Type B pancreatic cell (in vitro differentiated cells): Measurements from ENCODE around the gene SHISA4. TPM values are rescaled to one million over a fixed set of nuclear protein-coding genes. Genes with fewer than 3 reads are reported as not detected.

ENCODE experiments used
- DNase-seq: peaks from one replicate; pipeline ENCODE4 v3.0.0; 2021; ENCODE audit warnings: mixed read lengths; ENCODE audit not compliant: unreplicated experiment; ENCODE audit errors: extremely low spot score
- H3K27ac Mint-ChIP-seq: 2 replicates; pipeline ENCODE4 v1.8.0; 2021; ENCODE audit warnings: mild to moderate bottlenecking, mixed read lengths
- H3K27me3 Mint-ChIP-seq: 2 replicates; pipeline ENCODE4 v1.8.0; 2021; ENCODE audit warnings: mixed read lengths
- H3K36me3 Mint-ChIP-seq: 2 replicates; pipeline ENCODE4 v1.8.0; 2021; ENCODE audit warnings: mixed read lengths
- H3K4me1 Mint-ChIP-seq: one replicate; pipeline ENCODE4 v1.8.0; 2021; ENCODE audit warnings: mixed read lengths; ENCODE audit not compliant: unreplicated experiment
- H3K4me3 Mint-ChIP-seq: 2 replicates; pipeline ENCODE4 v1.8.0; 2021; ENCODE audit warnings: mild to moderate bottlenecking, mixed read lengths
- H3K9me3 Mint-ChIP-seq: 2 replicates; pipeline ENCODE4 v1.8.0; 2021; ENCODE audit warnings: mixed read lengths
- CTCF ChIP-seq: fragments of 200-600 bp; sonication (generic); conservative IDR thresholded peaks from 2 replicates; pipeline ENCODE4 v1.5.0; 2021; ENCODE audit warnings: antibody characterized with exemption, mild to moderate bottlenecking
- total RNA-seq: library from RNA; stranded (reverse); gene quantifications from 2 replicates; pipeline ENCODE4 v1.2.1, GENCODE V29; 2021; ENCODE audit warnings: low replicate concordance

SHISA4 gene
- total RNA-seq, 1 donor from 2014 or later: 5.0 TPM

- Mint-ChIP-seq H3K4me1 (peaks cover 18% of the 10 kb centered on the region), H3K27ac (no peak overlapping the region), H3K36me3 (peaks cover 3% of the 10 kb centered on the region), H3K4me3 (no peak overlapping the region), H3K27me3 (no peaks in the 10 kb centered on the region), H3K9me3 (no peaks in the 10 kb centered on the region)
- no peak for TF ChIP-seq CTCF
- no peak for DNase-seq
Observed at GRCh38 chr1:201902198-201902597, 13.5 kb downstream of the SHISA4 start.

GRCh38 chr1:201903135-201903534, 14.4 kb downstream of the SHISA4 start:
- no peak for DNase-seq
- Mint-ChIP-seq H3K4me1 (peaks cover 18% of the 10 kb centered on the region), H3K27ac (no peak overlapping the region)

GRCh38 chr1:201904579-201904978, 15.9 kb downstream of the SHISA4 start:
- no peak for TF ChIP-seq CTCF
- Mint-ChIP-seq H3K9me3 (no peaks in the 10 kb centered on the region), H3K27me3 (no peaks in the 10 kb centered on the region), H3K4me3 (peak overlapping the region; percentile 52), H3K4me1 (peaks cover 18% of the 10 kb centered on the region), H3K27ac (peak overlapping the region; percentile 88), H3K36me3 (no peaks in the 10 kb centered on the region)
- DNase-seq: no peak

More at GRCh38 chr1:201903135-201903534, 14.4 kb downstream of the SHISA4 start:
- no peaks in the 10 kb centered on the region for H3K27me3 Mint-ChIP-seq
- H3K4me3 Mint-ChIP-seq: no peak overlapping the region
- peaks cover 3% of the 10 kb centered on the region for H3K36me3 Mint-ChIP-seq
- H3K9me3 Mint-ChIP-seq: no peaks in the 10 kb centered on the region
- no peak for TF ChIP-seq CTCF

- Mint-ChIP-seq H3K4me3 (no peak overlapping the region), H3K27ac (no peak overlapping the region), H3K4me1 (peaks cover 21% of the 10 kb centered on the region), H3K9me3 (no peaks in the 10 kb centered on the region), H3K36me3 (no peaks in the 10 kb centered on the region), H3K27me3 (no peaks in the 10 kb centered on the region)
- TF ChIP-seq CTCF: no peak
- DNase-seq: no peak
Observed at GRCh38 chr1:201905234-201905890, 16.7 kb downstream of the SHISA4 start.

GRCh38 chr1:201906336-201906735, 17.6 kb downstream of the SHISA4 start:
- Mint-ChIP-seq H3K4me3 (no peak overlapping the region), H3K36me3 (no peaks in the 10 kb centered on the region), H3K9me3 (no peaks in the 10 kb centered on the region), H3K27ac (no peak overlapping the region), H3K4me1 (peaks cover 21% of the 10 kb centered on the region), H3K27me3 (no peaks in the 10 kb centered on the region)
- DNase-seq: no peak
- no peak for TF ChIP-seq CTCF

GRCh38 chr1:201907621-201908020, 18.9 kb downstream of the SHISA4 start:
- TF ChIP-seq CTCF: no peak
- no peaks in the 10 kb centered on the region for H3K36me3 Mint-ChIP-seq
- H3K27me3 Mint-ChIP-seq: no peaks in the 10 kb centered on the region
- DNase-seq: no peak
- H3K27ac Mint-ChIP-seq: no peak overlapping the region
- H3K9me3 Mint-ChIP-seq: no peaks in the 10 kb centered on the region
- H3K4me1 Mint-ChIP-seq: peaks cover 29% of the 10 kb centered on the region
- no peak overlapping the region for H3K4me3 Mint-ChIP-seq
